GM21786 (cell line): ENCODE measurements around the gene NCOA6.
A peak's percentile ranks its signal among the peaks of the same experiment; 100 is the strongest.
"Not testable (repeated sequence)": the region's sequence is repeated elsewhere in the genome, so short reads cannot be mapped to it uniquely, and the experiment has no call there.

ENCODE experiments used
- ATAC-seq: cut with Tn5 transposase; IDR thresholded peaks from one replicate; pipeline ENCODE4 v1.9.1; 2021; ENCODE audit not compliant: unreplicated experiment

NCOA6 gene

DNA sequence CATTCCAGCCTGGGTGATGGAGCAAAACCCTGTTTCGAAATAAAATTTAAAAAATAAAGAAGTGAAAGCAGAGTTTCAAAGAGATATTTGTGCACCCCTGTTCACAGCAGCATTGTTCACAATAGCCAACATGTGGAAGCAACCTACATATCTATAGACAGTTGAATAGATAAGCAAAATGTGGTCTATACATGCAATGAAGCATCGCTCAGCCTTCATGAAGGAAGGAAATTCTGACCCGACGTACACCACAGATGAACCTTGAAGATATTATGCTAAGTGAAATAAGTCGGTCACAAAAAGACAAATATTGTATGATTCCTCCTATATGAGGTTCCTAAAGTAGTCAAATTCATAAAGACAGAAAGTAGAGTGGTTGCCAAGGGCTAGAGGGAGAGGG is 6.5 kb upstream of the NCOA6 start:
- ATAC-seq = no peak

DNA sequence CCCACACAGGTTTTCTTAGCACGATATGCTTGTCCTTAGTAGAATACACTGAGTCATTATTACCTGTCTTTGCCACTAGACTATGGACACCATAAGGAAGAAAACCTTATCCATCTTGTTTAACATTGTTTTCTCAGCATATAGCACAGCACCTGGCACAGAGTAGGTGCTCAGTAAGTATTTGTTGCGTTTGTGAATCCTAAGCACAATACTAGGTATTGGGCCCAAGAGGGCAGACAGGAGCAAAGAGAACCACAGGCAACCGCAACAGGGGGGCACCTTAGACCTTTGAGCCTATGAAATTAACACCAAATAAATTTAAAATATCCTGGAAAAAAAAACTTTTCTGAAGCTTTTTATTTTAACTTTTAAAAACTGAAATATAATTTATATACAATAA is 3.7 kb upstream of the NCOA6 start:
- no peak for ATAC-seq

DNA sequence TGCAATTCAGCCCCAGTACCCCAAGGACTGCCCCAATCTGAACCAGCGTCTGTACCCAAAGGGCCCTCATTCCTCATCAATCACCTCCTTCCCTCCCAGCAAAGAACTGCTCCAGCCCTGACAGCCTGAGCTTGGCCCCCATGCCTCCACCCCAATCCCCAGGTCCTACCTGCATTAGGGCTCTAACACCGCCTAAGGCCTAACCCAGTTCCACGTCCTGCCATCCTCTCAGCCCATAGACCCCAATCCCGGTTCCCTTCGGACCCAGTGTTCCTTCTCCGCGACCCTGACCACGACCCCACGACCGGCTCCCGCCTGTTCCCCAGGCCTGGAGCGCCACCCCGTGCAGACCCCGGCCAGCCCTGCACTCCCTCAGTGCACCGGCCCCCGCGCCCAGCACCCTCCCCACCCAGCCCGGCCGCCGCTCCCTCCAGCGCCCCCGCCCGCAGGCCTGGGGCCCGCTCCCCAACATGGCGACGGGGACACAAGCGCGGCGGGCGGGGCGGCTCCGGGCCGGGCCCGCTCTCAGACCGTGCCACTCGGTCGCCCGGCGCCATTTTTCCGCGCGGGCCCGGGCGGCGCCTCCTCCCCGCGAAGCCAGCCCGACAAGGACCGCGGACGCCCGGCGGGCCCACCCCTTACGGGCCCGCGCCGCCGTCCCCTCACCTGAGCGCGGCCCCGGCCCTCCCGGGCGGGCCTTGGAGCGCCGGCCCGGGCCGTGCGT is 483 bp downstream of the NCOA6 start:
- peak; percentile 60 for ATAC-seq

DNA sequence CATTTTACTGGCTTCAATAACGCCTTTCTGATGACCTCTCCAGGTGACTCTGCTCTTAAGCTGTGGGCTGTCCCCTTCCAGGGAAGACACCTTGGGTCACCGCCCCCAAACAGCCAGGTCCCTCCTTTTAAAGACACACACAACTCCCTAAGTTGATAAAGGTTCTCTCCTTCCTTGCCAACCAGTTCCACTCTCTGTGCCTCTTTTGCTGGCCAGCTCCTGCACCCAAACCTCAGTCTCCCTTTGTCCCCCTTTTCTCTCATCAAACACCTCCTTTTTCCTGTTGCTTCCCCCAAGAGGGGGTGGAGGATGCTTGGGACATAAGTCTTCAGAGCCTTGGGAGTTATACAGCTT is 1.0 kb downstream of the NCOA6 start:
- ATAC-seq = peak; percentile 55

DNA sequence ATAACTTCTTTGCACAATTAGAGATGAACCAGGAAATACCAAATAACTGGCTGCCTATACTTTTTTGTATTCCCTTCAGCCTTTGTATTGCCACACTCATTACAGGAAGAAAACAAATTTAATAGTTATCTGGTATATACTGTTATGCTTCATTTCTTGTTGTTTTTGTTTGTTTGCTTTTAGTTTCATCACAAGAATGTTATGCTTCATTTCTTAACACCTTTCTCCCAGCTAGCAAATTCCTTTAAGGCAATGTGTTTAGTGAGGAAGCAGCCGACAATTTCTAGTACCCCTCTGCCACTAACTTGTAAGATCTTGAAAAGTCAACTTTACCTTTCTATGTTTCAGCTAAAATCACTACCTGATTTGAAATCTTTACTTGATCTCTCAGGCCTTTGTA is 1.4 kb downstream of the NCOA6 start:
- ATAC-seq = no peak

DNA sequence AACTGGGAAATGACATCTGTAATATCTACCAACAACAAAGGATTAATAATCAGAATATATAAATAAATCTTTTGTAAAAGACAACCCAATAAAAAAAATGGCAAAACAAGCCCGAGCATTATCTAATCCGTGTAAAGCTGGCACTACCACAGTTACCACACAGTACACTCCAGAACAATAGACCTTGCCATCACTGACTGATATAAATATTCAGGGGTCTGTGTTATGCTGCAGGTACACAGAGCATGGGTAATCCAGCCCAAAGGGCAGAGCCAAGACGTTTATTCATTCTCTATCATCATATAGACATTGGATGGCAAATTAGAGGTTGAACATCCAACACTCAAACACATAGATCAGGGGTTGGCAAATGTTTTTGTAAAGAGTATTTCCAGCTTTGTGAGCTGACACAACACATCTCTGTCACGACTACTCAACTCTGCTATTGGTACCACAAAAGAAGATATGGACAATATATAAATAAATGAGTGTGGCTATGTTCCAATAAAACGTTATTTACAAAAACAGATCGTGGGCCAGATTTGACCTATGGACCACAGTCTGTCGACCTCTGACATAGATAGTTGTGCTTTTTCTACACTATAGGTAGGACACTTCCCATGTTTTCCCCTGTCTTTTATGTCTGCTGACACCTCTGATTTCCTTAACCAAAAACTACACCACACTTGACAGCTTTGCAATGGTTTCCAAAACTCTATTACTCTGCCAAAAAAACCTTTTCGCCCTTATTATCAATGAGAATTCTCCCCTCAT is 4.5 kb downstream of the NCOA6 start:
- no peak for ATAC-seq

DNA sequence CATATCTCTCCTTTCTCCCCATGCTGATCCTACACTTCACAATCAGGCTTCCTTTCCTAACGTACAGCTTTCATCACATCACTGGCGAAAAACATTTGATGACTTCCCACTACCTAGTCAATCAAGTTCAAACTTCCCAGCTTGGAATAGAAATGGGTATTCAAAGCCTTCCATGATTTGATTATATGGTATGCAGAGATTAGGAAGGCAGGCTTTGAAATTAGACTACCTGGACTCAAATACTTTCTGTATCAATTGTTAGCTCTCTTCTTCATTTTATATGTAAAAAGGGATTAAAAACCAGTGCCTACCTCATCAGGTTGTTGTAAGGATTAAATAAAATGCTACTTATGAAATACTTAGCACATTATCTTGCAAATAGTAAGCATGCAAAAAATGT is 7.7 kb downstream of the NCOA6 start:
- ATAC-seq = no peak

DNA sequence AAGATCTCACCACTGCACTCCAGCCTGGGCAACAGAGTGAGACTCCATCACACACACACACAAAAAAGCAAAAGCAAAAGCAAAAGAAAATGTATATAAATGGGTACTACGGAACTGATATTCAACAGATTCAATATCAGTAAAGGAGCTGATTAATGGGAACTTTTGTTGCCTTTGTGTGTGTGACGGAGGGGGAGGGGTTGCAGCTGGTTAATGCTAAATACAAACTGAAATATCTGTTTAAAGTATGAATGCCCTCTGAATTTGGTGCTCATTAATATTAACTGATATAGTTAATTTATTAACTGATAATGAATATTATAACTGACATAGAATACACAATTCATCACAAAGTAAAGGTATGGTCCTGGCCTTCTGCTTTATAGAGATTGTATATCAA is 8.4 kb downstream of the NCOA6 start:
- no peak for ATAC-seq

DNA sequence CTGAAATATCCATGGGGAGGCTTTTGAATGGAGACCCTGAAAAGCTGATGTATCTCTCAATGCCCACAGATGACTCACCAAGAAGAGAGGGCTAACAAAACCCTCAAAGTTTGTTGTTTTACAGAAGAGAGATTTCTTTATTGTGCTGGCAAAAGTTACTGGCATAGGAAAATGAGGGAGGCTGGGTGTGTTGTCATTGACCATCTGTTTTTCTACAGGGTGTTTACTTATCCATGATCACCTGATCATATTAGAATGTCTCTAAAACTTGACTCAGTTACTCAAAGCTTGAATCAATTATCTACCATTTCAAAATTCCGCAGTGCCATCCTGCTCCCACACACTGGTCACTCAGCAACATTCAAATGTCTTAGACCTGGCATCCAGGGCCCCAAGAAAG is 9.8 kb downstream of the NCOA6 start:
- no peak for ATAC-seq

DNA sequence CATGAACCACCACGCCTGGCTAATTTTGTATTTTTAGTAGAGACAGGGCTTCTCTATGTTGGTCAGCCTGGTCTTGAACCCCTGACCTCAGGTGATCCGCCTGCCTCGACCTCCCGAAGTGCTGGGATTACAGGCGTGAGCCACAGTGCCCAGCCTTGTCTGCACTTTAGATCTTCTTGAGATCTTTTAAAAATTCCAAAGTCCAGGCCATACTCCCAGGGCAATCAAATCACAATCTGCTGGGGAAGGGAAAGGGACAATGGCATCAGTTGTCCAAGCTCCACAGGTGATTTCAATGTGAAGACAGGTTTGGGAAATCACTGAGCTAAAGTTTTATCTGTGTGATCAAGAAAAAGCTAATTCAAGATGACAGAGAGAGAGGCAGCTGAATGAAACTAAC is 16.9 kb downstream of the NCOA6 start:
- no peak for ATAC-seq

DNA sequence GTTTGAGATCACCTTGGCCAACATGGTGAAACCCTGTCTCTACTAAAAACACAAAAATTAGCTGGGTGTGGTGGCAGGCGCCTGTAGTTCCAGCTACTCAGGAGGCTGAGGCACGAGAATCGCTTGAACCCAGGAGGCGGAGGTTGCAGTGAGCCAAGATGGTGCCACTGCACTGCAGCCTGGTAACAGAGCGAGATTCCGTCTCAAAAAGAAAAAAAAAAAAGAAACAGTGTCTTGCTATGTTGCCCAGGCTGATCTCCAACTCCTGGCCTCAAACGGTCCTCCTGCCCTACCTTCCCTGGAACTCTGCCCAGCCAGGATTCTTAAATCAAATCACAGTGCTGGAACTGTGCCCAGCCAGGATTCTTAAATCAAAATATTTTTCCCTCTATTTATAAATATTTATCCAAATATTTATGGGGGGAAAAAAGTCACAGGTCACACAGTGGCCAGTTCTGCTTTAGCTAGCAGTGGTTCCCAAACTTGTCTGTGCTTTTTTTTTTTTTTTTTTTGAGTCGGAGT is 17.4 kb downstream of the NCOA6 start:
- ATAC-seq = not testable (repeated sequence)

DNA sequence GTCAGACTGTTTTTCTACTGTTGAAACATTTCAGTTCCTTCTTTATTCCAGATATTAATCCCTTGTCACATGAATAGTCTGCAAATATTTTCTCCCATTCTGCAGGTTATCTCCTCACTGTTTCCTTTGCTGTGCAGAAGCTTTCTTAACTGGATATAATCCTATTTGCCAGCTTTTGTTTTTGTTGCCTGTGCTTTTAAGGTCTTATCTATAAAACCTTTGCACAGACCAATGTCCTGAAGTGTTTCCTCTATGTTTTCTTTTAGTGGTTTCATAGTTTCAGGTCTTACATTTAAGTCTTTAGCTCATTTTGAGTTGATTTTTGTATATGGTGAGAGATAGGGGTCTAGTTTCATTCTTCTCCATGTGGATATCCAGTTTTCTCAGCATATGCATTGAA is 19.2 kb downstream of the NCOA6 start:
- ATAC-seq = no peak

DNA sequence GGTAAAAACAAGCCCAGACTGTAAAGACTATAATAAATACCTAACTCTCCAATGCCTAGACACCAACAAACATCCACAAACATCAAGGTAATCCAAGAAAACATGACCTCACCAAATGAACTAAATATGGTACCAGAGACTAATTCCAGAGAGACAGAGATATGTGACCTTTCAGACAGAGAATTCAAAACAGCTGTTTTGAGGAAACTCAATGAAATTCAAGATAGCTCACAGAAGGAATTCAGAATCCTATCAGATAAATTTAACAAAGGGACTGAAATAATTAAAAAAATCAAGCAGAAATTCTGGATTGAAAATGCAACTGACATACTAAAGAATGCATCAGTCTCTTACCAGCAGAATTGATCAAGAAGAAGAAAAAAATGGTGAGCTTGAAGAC is 26.6 kb downstream of the NCOA6 start:
- no peak for ATAC-seq

DNA sequence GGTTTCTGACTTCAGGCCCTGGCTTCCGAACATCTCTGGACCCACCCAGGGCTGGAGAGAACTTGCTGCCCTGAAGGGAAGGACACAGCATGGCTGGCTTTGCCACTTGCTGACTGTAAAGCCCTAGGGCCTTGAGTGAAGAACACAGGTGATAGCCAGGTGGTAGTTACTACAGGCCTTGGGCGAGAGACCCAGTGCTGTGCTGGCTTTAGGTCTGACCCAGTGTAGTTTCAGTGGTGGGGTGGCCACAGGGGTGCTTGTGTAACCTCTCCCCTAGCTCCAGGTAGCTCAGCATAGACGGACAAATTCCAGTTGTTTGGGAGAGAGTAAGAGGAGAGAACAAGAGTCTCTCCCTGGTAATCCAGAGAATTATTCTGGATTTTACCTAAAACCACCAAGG is 27.1 kb downstream of the NCOA6 start:
- no peak for ATAC-seq

DNA sequence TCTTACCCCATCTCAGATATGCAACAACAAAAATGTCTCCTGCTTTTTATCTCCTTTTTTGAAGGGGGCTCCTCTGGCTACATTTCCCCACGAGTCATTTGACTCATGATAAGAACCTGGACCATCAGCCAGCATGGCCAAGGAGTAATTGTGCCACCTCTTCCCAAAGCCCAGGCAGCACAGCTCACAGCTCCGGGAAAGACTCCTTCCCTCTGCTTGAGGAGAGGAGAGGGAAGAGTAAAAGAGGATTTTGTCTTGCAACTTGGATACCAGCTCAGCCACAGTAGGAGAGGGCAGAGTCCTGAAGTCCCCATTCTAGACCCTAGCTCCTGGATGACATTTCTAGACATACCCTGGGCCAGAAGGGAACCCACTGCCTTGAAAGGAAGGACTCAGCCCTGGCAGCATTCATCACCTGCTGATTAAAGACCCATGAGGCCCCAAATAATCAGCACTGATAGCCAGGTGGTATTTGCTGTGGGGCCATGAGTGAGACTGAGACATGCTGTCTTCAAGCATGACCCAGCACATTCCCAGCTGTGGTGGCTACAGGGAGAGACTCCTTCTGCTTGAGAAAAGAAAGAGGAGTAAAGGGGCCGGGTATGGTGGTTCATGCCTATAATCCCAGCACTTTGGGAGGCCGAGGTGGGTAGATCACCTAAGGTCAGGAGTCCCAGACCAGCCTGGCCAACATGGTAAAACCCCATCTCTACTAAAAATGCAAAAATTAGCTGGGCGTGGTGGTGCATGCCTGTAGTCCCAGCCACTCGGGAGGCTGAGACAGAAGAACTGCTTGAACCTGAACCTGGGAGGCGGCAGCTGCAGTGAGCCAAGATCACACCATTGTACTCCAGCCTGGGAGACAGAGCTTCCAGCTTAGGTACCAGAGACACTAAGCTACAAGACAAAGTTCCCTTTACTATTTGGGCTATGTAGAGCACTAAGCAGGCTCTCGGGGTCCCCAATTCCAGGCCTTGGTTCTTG is 28.1 kb downstream of the NCOA6 start:
- no peak for ATAC-seq

DNA sequence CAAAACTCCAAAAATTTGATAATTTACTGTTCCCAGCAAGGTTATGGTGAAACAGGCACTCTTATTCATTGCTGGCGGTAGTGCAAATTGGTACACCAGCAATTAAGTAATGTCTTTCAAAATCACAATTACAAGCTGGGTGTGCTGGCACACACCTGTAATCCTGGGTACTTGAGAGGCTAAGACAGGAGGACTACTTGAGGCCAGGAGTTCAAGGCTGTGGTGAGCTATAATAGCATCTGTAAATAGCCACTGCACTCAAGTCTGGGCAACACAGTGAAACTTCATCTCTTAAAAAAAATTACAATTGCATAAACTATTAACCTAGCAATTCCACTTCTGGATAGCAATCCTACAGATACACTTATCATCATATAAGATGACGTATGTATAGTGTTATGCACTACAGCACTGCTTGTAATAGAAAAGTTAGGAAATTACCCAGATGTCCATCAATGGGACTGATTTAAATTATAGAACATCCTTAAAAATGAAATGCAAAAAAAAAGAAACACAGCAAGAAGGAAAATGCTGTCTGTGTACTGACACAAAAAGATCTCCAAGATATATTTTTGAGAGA is 31.4 kb downstream of the NCOA6 start:
- no peak for ATAC-seq

DNA sequence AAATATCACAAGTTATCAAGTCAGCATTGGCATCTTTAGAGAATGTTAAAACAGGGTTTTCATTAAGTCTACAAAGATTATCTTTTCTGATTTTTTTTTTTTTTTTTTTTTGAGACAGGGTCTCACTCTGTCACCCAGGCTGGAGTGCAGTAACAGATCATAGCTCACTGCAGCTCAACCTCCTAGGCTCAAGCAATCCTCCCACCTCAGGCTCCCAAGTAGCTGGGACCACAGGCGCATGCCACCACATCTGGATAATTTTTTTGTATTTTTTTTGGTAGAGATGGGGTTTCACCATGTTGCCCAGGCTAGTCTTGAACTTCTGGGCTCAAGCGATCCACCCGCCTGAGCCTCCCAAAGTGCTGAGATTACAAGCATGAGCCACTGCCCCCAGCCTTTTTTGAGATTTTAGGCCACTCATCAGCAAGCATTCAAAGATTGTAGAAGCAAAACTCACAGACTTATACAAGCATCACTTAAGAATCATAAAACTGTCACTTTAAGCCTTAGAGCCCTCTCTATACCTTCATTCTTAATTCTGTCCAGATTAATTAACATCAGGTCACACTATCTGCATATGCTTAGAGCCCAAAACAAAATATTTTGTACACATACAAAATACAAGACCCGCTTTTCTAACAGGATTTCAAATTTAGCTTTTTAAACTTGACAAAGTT is 32.6 kb downstream of the NCOA6 start:
- ATAC-seq = no peak

DNA sequence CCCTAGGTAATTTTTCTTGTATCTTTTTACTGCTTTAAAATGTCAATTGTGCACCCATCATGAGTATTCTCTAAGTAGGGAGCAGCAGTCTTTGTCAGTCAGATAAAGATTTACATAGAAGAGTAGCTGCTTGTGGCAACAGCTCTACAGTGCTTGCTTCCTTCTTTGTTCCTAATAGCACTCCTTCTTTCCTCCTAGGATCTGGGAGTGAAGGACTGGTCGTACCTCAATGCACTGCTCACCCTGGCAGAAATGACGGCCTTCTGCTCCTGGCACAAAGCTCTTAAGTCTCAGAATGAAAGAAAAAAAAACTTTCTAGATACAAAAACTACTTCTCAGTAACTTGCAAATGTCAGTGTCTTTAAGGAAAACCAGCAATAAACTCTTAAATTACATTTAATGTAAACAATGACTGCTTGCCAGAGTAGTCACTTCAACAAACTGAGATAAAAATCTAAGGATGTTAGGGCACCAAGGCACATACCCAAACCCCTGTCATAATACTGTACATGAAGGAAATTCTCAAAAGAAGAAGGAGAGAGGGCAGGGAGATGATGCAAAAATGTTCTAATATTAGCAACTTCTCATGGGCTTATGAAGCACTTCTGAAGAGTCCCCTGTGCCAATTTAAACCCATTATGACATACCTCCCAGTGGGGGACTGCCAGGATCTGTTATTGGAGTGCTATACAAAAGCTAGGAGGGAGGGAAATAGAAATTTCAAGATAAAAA is 34.0 kb downstream of the NCOA6 start:
- no peak for ATAC-seq

DNA sequence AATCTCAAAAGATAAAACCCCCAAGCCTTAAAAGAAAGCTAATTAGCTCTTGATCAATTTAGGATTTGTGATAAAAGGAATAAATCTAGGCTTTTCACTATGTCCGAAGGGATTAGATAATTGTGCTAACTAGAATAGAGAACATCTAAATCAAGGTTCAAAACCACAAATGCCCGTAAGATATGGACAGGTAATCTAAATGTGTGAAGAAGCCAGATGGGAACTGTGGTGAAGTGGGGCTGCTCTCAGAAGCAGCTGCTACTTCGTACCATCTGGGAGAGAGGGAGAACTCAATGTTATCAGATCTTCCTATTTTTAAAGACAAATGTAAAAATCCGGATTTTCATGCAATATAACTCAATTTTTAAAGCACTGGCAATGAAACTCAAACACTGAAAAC is 44.2 kb downstream of the NCOA6 start:
- ATAC-seq = no peak

DNA sequence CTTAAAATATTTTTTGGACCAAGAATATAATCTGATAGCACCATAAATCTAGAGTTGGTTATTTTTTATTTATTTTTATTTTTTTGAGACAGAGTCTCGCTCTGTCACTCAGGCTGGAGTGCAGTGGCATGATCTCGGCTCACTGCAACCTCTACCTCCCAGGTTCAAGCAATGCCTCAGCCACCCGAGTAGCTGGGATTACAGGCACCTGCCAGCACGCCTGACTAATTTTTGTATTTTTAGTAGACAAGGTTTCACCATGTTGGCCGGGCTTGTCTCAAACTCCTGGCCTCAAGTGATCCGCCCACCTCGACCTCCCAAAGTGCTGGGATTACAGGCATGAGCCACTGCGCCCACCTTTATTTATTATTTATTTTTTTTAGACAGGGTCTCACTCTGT is 45.2 kb downstream of the NCOA6 start:
- ATAC-seq = not testable (repeated sequence)
